Epithelial cell of alveolus of lung (primary cell): Measurements from ENCODE around the gene ZNF722. TPM values are rescaled to one million over a fixed set of nuclear protein-coding genes. Genes with fewer than 3 reads are reported as not detected.

Experiments
- total RNA-seq: library from RNA; depleted of rRNA; stranded (reverse); fragments of >200 nt; gene quantifications from 2 replicates; pipeline ENCODE4 v1.2.1, GENCODE V29; 2015

ZNF722 gene
- total RNA-seq, result not detected in 2 replicates

DNA sequence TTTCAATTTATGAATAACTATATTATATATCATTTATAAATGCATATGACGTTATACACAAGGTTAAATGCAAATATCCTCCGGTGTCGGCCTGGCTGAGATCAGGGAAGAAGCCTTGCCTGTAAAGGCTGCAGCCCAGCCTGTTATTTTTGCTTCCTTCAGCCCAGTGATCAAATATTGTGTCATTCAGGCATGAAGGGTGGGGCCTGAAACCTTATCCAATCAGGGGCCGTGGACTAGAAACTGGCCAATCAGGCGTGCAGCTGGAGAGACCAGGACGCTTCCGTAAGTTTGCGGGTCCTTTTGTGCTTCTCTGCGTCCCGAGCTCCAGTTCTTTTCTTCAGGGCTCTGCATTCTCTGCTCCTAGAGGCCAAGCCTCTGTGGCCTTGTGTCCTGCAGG lies at the start of gene ZNF722:
Gene ZNF722, plus strand, starts transcription at position 301 of the 400 bp plus-strand sequence. CDS start 113 bp downstream, outside the sequence.

DNA sequence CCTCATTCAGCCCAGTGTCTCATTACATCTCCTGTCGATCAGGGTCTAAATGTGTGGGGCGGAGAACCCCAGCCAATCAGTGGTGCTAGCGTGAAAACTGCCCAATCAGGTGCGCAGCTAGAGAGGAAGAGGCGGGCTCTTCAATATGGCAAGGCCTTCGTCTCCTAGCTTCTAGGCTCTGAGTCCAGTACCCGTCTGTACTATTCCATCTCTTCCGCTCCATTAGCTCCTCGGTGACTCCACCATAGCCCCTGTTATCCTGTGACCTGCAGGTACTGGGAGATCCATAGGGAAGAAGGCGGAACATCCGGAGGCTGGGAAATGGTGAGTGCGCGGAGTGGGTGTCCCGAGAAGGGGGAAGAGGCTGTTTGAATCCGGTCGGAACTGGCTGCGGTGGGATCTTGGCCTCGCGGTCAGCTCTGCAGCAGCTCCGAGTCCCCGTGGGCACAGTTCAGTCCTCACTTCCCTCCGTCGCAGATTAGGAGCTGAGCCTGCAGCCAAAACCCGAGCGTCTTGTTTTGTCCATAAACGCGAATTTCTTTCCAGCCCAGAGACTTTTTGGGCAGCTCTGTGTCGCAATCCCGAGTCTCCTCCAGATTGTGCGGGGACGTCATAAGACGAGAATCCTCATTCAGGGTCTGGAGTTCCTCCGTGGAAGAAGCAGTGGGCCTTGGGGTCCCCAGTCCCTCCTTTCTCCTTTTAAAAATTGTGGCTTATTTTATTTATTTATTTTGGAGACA lies 46.8 kb downstream of the ZNF722 start, which contains the start of gene ZNF727:
Gene ZNF727, plus strand, starts transcription at position 134 of the 740 bp plus-strand sequence. Its CDS starts 188 bp downstream, at position 322.

Other genes starting within 250 kb of the ZNF722 start
- gene ZNF727, start 46.6 kb downstream of the ZNF722 start, total RNA-seq, result not detected in 2 replicates
- gene ZNF735, start 208.4 kb downstream of the ZNF722 start, total RNA-seq, result not detected in 2 replicates
- not detected in 2 replicates for gene ZNF679, start 229.6 kb downstream of the ZNF722 start, total RNA-seq